Right ventricle myocardium inferior (tissue), 1 donor: ENCODE results near the gene RNF112. TPM values are rescaled to one million over a fixed set of nuclear protein-coding genes. Genes with fewer than 3 reads are reported as not detected.

ENCODE experiments used
- ATAC-seq: fragments of 200-7000 bp; cut with Tn5 transposase; one replicate; pipeline ENCODE4 v1.9.1; 2020; ENCODE audit warnings: mild to moderate bottlenecking, moderate library complexity
- DNase-seq: peaks from one replicate; pipeline ENCODE4 v3.0.0; 2021; ENCODE audit errors: missing footprints
- intact Hi-C: fragments of 100-400 bp; cut with DNase I; formaldehyde crosslinking; loops from one replicate; pipeline ENCODE4 v1.11.0; 2022
- total RNA-seq: library from RNA; stranded (reverse); fragmentation: NEBNext Ultra II Directional; extraction: Animal tissue kit (Norgen Biotek cat#: 25700); gene quantifications from one replicate; pipeline ENCODE4 v1.2.1, GENCODE V29; 2021
- donor health status: DM: no; HTN: yes; CAD: no; lungs with severe emphysema.

Gene RNF112
- total RNA-seq, 1 donor from 2014 or later: 3.5 TPM

- intact Hi-C loops: no loop called here
- DNase-seq (peak; percentile 39), ATAC-seq (no peak)
Observed at GRCh38 chr17:19385521-19385983, 25.5 kb upstream of the RNF112 start.

- intact Hi-C loops: no loop called here
- DNase-seq: peak; percentile 92
- ATAC-seq: peak; percentile 15
Observed at GRCh38 chr17:19386051-19386929, 24.7 kb upstream of the RNF112 start.

DNA sequence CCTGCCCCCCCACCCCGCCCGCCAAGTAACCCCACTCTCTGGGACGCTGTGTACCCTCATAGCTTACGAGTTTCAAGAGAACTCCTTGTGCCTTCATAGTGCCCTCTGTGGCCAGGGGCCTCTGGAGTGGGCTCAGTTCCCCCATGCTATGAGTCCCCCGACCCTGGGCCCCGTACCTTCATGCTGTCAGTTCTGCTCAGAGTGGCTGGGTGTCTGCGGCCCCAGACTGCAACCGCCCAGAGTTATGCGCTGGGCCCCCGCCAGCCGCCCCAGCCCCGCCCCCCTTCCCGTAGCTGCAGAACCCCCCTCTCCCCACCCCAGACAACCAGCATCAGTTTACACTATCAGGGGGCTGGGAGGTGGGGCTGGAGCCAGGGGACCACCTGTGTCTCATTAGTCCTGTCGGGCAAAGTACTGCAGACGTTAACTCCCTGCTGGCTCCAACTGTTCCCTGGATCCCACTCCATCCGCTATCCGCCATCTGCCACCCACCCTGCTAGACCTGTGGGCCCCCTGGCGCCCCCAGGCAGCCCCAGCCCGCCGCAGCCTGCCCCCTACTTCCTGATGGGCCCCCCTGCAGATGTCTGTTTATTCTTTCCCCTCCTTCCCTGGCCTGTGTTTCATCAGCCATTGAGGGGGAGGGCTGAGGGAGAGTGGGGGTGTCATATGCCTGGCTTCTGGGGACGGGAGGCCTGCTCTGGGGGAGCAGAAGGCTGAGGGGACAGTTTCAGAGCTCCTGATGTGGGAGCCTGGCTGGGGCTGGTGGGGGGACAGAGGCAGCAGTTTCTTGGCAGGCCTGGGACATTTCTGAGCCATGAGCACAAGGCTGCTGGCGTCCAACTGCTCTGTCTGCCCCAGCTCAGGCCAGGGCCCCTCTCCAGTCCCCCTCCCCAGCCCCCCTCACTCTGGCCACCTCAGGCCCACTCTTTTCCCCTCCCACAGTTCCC is 23.8 kb upstream of the RNF112 start, which contains the start of gene MFAP4:
TSS of gene MFAP4 (minus strand) at position 217 of the 947 bp plus-strand sequence. CDS start at position 182, 35 bp downstream.
- peak; percentile 59 for ATAC-seq
- DNase-seq: peak; percentile 87
- intact Hi-C loops: no loop called here

DNA sequence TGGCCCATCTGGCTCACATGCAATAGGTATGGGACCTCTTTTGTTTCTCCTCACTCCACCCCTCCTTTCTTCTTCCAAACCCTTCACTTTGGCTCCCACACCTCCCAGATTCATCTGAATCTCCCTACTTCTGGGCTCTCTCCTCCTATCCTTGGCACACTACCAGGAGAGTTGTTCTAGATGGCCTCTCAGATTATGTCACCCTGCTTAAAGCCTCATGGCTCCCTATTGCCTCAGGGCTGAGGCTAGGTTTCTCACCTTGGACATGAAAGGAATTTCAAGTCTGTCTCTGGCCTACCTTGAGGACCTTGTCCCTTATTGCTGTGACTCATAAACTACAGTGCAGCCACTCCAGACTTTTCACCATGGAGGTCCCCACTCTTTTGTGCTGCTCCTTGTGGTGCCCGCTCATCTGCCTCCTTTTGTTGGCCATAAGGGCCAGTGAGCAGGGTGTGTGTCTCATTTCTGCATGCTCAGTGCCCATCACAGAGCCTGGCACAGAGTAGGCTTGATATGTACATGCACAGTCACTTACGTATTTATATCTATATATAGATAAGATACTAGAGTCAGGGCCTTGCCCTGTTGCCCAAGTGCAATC is 23.0 kb upstream of the RNF112 start:
- ATAC-seq: peak; percentile 9
- intact Hi-C loops: no loop called here
- DNase-seq: no peak

DNA sequence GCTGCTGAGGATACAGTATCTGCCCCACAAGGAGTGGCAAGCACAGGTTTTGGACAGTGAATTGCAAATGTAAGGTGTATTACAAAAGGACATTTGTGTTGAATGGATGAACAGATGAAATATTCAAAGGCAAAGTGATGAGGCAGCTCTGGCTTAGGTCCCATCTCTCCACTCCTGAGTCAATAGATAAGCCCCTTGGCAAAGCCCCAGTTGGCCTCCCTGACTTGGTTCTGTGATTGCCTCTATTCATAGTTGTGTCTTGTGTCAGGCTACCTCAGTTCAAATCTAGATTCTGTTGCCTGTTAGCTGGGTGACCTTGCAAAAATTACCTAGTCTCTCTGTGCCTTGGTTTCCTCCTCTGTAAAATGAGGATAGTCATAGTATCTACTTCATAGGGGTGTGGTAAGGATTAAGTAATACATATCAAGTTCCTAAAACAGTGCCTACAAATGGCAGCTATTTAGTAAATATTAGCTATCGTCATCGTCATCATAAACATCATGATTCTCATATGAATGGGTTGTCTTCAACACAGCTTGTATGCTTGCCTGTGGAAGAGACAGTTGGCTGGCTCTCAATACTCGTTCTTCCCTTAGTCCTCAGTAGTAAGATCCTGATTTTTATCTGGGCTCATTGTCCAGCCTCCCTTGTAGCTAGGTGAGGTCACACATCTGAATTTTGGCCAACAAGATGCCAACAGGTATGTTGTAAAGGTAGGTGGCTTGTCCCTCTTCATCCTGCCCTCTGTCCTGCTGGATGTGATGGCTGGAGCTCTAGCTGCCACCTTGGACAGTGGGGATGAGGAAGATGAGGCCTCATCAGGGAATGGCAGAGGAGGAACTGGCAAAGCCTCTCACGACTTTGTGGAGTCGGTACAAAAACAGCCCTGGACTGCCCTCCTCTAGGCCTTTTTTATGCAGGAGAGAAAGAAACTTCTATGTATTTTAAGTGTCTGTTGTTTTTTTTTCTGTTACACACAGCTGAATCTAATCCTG is 21.9 kb upstream of the RNF112 start:
- ATAC-seq (no peak), DNase-seq (no peak)
- intact Hi-C loops: no loop called here

- no peak for DNase-seq
- intact Hi-C loops: no loop called here
- ATAC-seq: no peak
Observed at GRCh38 chr17:19390951-19391350, 20.1 kb upstream of the RNF112 start.

DNA sequence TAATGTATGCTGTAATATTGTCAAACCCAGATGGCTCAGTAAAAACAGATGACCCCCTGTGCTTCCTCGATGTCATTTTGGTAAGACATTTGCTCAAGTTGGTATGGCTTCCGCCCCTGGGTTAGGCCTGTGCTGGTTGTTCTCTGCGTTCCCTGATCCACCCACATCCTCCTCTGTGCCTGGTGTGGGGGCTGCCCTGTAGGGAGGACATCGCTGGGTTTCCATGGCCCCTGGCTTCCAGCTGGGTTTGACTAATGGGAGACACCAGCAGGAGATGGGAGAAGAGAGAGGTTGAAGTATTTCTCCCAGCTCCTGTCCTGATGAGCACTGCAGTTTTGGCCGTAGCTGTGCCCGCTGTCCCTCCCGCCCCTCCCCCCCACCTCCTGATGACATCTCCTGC is 19.6 kb upstream of the RNF112 start:
- ATAC-seq (no peak), DNase-seq (no peak)
- intact Hi-C loops: no loop called here

GRCh38 chr17:19392303-19392702 is 18.7 kb upstream of the RNF112 start:
- intact Hi-C loops: no loop called here
- ATAC-seq: no peak
- DNase-seq: no peak

GRCh38 chr17:19397556-19398041 is 13.4 kb upstream of the RNF112 start:
- intact Hi-C loops: no loop called here
- DNase-seq: peak; percentile 28
- ATAC-seq: no peak

DNA sequence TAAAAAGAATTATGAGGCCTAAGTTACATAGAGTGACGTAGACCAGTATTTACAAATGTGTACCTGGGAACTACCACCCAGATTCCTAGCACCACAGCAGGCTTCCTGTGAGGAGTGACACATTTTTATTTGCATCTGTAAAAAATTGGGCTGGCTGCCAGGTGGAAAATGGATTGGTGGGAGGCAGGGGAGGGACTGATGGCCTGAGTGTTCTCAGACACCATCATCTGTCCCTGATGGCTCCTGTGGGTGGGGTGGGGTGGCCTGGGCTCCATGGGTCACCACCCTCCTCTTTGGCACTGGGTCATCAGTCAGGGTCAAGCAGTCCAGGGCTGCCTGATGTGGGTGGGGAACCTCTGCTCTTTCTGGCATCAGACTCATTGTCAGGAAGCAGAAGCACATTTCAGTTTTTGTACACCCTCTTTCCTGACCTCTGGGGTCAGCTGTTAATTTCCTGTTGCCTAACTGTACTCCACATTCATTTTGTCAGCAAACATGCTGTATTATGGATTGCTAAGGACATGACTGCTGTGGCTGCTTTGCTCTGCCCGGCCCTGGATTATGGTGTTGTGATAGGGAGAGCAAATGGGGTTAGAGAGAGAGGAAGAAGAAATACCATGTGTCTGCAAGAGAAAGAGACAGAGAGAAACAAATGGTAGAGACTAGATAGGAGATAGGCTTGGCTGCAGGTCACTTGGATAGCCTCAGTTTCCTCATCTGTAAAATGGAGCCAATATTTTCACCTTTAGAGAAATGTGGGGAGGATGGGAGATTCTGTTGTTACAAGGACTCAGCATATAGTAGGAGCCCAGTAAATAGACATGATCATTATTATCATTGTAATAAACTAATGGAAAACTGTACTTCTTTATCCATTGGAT is 12.5 kb upstream of the RNF112 start:
- intact Hi-C loops: no loop called here
- DNase-seq: peak; percentile 83
- peak; percentile 86 for ATAC-seq

GRCh38 chr17:19399750-19400450 is 11.1 kb upstream of the RNF112 start:
- intact Hi-C loops: no loop called here
- ATAC-seq (no peak), DNase-seq (peak; percentile 64)

DNA sequence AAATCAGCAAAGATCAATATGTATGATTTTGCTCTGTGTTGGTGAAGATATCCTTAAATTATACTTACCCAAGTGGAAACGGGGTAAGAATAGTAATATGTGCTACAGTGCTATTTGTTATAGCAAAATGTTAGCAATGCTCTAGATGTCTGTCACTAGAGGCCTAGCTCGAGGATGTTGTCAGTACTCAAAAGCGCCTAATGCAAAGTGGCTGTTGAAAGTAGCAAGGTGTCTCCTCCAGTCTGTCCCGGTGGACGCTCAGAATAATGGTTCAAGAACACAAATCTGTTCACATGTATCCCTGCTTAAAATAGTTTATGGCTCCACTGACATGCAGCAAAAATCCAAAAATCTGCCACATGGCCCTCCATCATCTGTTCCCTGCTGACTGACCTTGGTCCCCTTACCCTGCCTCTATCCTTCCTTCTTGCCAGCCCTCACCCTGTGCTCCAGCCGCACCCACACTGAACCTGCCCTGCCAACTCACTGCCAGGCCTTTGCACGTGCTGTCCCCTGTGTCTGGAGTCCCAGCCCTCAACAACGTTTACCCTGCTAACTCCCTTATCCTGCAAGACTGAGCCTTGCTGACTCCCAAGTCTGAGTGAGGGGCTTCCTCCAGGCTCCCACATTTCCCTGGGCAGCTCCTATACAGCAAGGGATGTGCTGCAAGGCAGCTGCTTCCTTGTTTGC is 9.6 kb upstream of the RNF112 start:
- ATAC-seq (peak; percentile 41), DNase-seq (no peak)
- intact Hi-C loops: no loop called here

GRCh38 chr17:19402171-19402570 is 8.9 kb upstream of the RNF112 start:
- intact Hi-C loops: no loop called here
- ATAC-seq: no peak
- DNase-seq: no peak

DNA sequence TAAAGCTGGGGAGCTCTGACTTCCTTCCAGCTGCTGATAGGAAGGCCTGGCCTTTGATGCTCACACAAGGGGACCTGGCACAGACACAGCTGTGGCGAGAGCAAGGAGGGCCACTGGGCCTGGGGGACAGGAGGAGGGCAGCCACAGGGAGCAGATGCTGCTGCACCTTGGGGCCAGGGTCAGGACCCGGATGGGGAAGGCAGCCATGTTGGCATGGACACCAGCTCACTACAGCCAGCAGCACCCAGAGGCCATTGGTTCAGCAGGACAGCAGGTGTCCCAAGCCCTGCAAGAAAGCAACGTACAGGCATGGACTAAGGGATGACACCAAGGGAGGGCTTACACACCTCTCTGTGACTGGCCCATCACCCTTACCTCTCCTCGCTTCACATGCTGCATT is 8.0 kb upstream of the RNF112 start:
- intact Hi-C loops: no loop called here
- ATAC-seq (no peak), DNase-seq (no peak)

DNA sequence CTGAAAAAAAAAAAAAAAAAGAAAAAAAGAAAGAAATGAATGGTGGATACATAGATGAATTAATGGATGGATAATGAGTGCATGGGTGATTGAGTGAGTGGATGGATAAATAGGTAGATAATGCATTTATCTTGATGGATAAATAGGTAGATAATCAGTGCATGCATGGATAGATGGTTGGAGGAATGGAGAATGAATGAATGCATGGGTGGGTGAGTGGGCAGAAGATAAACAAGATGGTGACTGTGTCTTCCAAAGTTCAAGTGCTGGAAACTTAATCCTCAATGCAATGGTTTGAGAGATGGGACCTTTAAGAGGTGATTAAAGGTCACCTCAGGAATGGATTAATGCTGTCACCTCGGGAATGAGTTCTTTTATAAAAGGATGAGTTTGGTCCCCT is 6.8 kb upstream of the RNF112 start:
- intact Hi-C loops: no loop called here
- DNase-seq: no peak

GRCh38 chr17:19405114-19405513 is 5.9 kb upstream of the RNF112 start:
- intact Hi-C loops: no loop called here
- no peak for DNase-seq
- ATAC-seq: no peak

More for the DNA sequence above, 6.8 kb upstream of the RNF112 start:
- ATAC-seq: no peak
